ENCODE measurements around the gene SMIM32.

The SMIM32 gene

GRCh38 chr5:136205061-136205702 lies 12.2 kb upstream of the SMIM32 start:
- no peak for DNase-seq (ENCODE audit: low spot score)
- no peak for TF ChIP-seq CTCF (IDR thresholded peaks at IDR 0.05; ENCODE audit: extremely low read depth, insufficient read depth, missing control alignments)
- in situ Hi-C loops (cut with MboI; ENCODE audit: low pct_unique_long_range_greater_than_20kb, low sequenced_read_pairs, unreplicated experiment): no loop called here

- no peak for DNase-seq (ENCODE audit: low spot score)
- in situ Hi-C loops (cut with MboI; ENCODE audit: low pct_unique_long_range_greater_than_20kb, low sequenced_read_pairs, unreplicated experiment): no loop called here
- TF ChIP-seq CTCF (IDR thresholded peaks at IDR 0.05; ENCODE audit: extremely low read depth, insufficient read depth, missing control alignments): no peak
Measured at GRCh38 chr5:136203303-136203922, 10.5 kb upstream of the SMIM32 start.

- no peak for DNase-seq (ENCODE audit: low spot score)
- in situ Hi-C loops (cut with MboI; ENCODE audit: low pct_unique_long_range_greater_than_20kb, low sequenced_read_pairs, unreplicated experiment): no loop called here
Measured at GRCh38 chr5:136202469-136203205, 9.7 kb upstream of the SMIM32 start.

GRCh38 chr5:136201870-136202269 lies 8.9 kb upstream of the SMIM32 start:
- DNase-seq (ENCODE audit: low spot score): no peak
- no peak for TF ChIP-seq CTCF (IDR thresholded peaks at IDR 0.05; ENCODE audit: extremely low read depth, insufficient read depth, missing control alignments)
- in situ Hi-C loops (cut with MboI; ENCODE audit: low pct_unique_long_range_greater_than_20kb, low sequenced_read_pairs, unreplicated experiment): no loop called here

More at GRCh38 chr5:136202469-136203205, 9.7 kb upstream of the SMIM32 start:
- no peak for TF ChIP-seq CTCF (IDR thresholded peaks at IDR 0.05; ENCODE audit: extremely low read depth, insufficient read depth, missing control alignments)

GRCh38 chr5:136200761-136201160 lies 7.8 kb upstream of the SMIM32 start:
- in situ Hi-C loops (cut with MboI; ENCODE audit: low pct_unique_long_range_greater_than_20kb, low sequenced_read_pairs, unreplicated experiment): no loop called here
- DNase-seq (ENCODE audit: low spot score): no peak
- no peak for TF ChIP-seq CTCF (IDR thresholded peaks at IDR 0.05; ENCODE audit: extremely low read depth, insufficient read depth, missing control alignments)

GRCh38 chr5:136200130-136200529 lies 7.2 kb upstream of the SMIM32 start:
- no peak for TF ChIP-seq CTCF (IDR thresholded peaks at IDR 0.05; ENCODE audit: extremely low read depth, insufficient read depth, missing control alignments)
- in situ Hi-C loops (cut with MboI; ENCODE audit: low pct_unique_long_range_greater_than_20kb, low sequenced_read_pairs, unreplicated experiment): no loop called here
- no peak for DNase-seq (ENCODE audit: low spot score)

All from GM13977 (cell line).